Esophagus muscularis mucosa (tissue), 3 donors: ENCODE measurements around the gene GNB1.

Source experiments
- POLR2A ChIP-seq: fragments of 450-650 bp; IDR thresholded peaks from one replicate; pipeline ENCODE4 v1.6.1; 2017; ENCODE audit warnings: antibody characterized with exemption, moderate library complexity, mild to moderate bottlenecking, low read depth
- TF ChIP-seq, protein P1 (sequence below), 3 experiments: fragments of 200-600 bp in 2 of 3; fragments of 450-650 bp in 1 of 3; sonication (generic) in 2 of 3; IDR thresholded peaks; one replicate each; pipeline ENCODE4 v1.5.1; 2017 to 2019; ENCODE audit warnings: antibody characterized with exemption in 3 of 3, mild to moderate bottlenecking in 2 of 3, moderate library complexity in 1 of 3

DNA sequence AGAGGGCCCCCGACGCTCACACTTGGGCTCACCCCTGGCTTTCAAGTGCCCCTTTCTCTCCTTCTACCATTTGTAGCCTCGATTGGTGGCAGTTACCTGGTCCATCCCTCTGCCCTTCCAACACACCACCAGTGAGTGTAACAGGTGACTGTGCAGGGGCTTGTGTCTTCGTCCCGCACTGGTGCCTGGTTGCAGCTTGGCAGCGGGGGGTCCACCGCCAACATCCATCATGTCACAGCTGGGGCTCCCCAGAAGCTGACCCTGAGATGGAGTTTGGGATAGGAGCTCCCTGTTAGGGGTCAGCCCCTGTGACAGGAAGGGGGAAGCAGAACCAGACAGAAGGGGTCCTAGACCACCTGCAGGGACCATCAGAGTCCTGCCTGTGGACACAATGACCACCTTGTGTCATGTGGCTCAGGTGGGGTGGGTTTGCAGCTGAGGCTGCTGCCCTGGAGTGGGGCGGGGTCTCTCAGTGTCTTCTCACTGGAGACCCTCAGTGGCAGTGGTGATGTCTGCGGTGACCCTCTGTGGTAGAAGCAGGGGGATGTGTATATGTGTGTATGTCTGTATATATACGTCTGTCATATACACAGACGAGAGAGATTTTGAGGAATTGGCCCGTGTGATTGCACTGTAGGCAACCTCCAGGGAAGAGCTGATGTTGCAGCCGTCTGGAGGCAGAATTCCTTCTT, 20.6 kb upstream of the GNB1 start:
- no peak for TF ChIP-seq POLR2A
- TF ChIP-seq, protein P1, sequence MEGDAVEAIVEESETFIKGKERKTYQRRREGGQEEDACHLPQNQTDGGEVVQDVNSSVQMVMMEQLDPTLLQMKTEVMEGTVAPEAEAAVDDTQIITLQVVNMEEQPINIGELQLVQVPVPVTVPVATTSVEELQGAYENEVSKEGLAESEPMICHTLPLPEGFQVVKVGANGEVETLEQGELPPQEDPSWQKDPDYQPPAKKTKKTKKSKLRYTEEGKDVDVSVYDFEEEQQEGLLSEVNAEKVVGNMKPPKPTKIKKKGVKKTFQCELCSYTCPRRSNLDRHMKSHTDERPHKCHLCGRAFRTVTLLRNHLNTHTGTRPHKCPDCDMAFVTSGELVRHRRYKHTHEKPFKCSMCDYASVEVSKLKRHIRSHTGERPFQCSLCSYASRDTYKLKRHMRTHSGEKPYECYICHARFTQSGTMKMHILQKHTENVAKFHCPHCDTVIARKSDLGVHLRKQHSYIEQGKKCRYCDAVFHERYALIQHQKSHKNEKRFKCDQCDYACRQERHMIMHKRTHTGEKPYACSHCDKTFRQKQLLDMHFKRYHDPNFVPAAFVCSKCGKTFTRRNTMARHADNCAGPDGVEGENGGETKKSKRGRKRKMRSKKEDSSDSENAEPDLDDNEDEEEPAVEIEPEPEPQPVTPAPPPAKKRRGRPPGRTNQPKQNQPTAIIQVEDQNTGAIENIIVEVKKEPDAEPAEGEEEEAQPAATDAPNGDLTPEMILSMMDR (IDR thresholded peaks at IDR 0.05), result no peak
